OCI-LY1 (cell line): Measurements from ENCODE around the gene FPR2.

Experiments
- H2AFZ ChIP-seq: fragments of 200-600 bp; sonication (generic), shearing (Covaris generic); 2 replicates; pipeline ENCODE4 v1.6.0; 2014; ENCODE audit warnings: antibody characterized with exemption, mild to moderate bottlenecking, low read length
- H3F3A ChIP-seq: fragments of 200-600 bp; sonication (generic), shearing (Covaris generic); 2 replicates; pipeline ENCODE4 v1.6.0; 2014; ENCODE audit warnings: mild to moderate bottlenecking, antibody characterized with exemption, low read length, moderate library complexity; ENCODE audit not compliant: insufficient read depth
- H3K27ac ChIP-seq: fragments of 200-600 bp; sonication (generic); 2 replicates; pipeline ENCODE4 v1.5.1; 2014; ENCODE audit warnings: low read length, mixed run types, mild to moderate bottlenecking, low read depth; ENCODE audit not compliant: poor library complexity, severe bottlenecking
- H3K27me3 ChIP-seq: fragments of 200-600 bp; sonication (generic); 2 replicates; pipeline ENCODE4 v1.6.0; 2014; ENCODE audit warnings: antibody characterized with exemption, mild to moderate bottlenecking, low read length, moderate library complexity; ENCODE audit not compliant: insufficient read depth
- H3K36me3 ChIP-seq: fragments of 200-600 bp; sonication (generic); 2 replicates; pipeline ENCODE4 v1.6.1; 2014; ENCODE audit warnings: mild to moderate bottlenecking, antibody characterized with exemption, low read length, moderate library complexity, mixed read lengths; ENCODE audit not compliant: insufficient read depth
- H3K4me1 ChIP-seq: fragments of 200-600 bp; sonication (generic); 2 replicates; pipeline ENCODE4 v1.5.1; 2014; ENCODE audit warnings: mild to moderate bottlenecking, low read length, moderate library complexity; ENCODE audit not compliant: insufficient read depth, severe bottlenecking
- H3K4me2 ChIP-seq: fragments of 200-600 bp; sonication (generic), shearing (Covaris generic); 2 replicates; pipeline ENCODE4 v1.6.1; 2014; ENCODE audit warnings: low read length
- H3K4me3 ChIP-seq: fragments of 200-600 bp; sonication (generic); 2 replicates; pipeline ENCODE4 v1.5.1; 2014; ENCODE audit warnings: low read length, low read depth, mild to moderate bottlenecking, mixed read lengths; ENCODE audit not compliant: poor library complexity, severe bottlenecking
- H3K79me2 ChIP-seq: fragments of 200-600 bp; shearing (Covaris generic); 2 replicates; pipeline ENCODE4 v1.6.1; 2016; ENCODE audit warnings: mixed run types, low read length, mixed read lengths; ENCODE audit not compliant: insufficient read depth
- H3K9ac ChIP-seq: fragments of 200-600 bp; sonication (generic), shearing (Covaris generic); 2 replicates; pipeline ENCODE4 v1.6.1; 2014; ENCODE audit warnings: mild to moderate bottlenecking, low read length, mixed read lengths
- H3K9me2 ChIP-seq: fragments of 200-600 bp; sonication (generic), shearing (Covaris generic); 2 replicates; pipeline ENCODE4 v1.6.1; 2014; ENCODE audit warnings: low read depth, mild to moderate bottlenecking, low read length, mixed read lengths
- H3K9me3 ChIP-seq: fragments of 200-600 bp; shearing (Covaris generic); 2 replicates; pipeline ENCODE4 v1.6.1; 2014; ENCODE audit warnings: low read length, mixed read lengths
- H4K20me1 ChIP-seq: fragments of 200-600 bp; sonication (generic), shearing (Covaris generic); 2 replicates; pipeline ENCODE4 v1.6.0; 2016; ENCODE audit warnings: mild to moderate bottlenecking, low read length; ENCODE audit not compliant: insufficient read depth
- CTCF ChIP-seq: fragments of 200-600 bp; sonication (generic), shearing (Covaris generic); IDR thresholded peaks from 2 replicates; pipeline ENCODE4 v1.5.1; 2017; ENCODE audit warnings: mild to moderate bottlenecking, antibody characterized with exemption, low read length, moderate library complexity, mixed read lengths
- EZH2 ChIP-seq: fragments of 200-600 bp; sonication (generic), shearing (Covaris generic); IDR thresholded peaks from 2 replicates; pipeline ENCODE4 v1.8.0; 2017; ENCODE audit warnings: borderline replicate concordance, mixed run types, mild to moderate bottlenecking, antibody characterized with exemption, low read length, moderate library complexity, mixed read lengths

Gene FPR2

GRCh38 chr19:51722492-51722891, 38.5 kb upstream of the FPR2 start:
- H3K36me3 ChIP-seq = no peaks in the 10 kb centered on the region
- H3K79me2 ChIP-seq = no peaks in the 10 kb centered on the region
- no peak overlapping the region for H3K4me3 ChIP-seq
- no peaks in the 10 kb centered on the region for H3K4me1 ChIP-seq
- no peak overlapping the region for H3K4me2 ChIP-seq
- H3K9me2 ChIP-seq = no peaks in the 10 kb centered on the region
- no peaks in the 10 kb centered on the region for H4K20me1 ChIP-seq
- H3K27ac ChIP-seq = no peak overlapping the region
- H2AFZ ChIP-seq = no peak overlapping the region
- H3K9ac ChIP-seq = no peak overlapping the region
- H3K9me3 ChIP-seq = no peaks in the 10 kb centered on the region
- no peaks in the 10 kb centered on the region for H3F3A ChIP-seq
- TF ChIP-seq CTCF (no peak), EZH2 (no peak)
- no peaks in the 10 kb centered on the region for H3K27me3 ChIP-seq

- H2AFZ ChIP-seq = no peak overlapping the region
- H3K4me2 ChIP-seq = no peak overlapping the region
- no peaks in the 10 kb centered on the region for H3K9me2 ChIP-seq
- H3K9ac ChIP-seq = no peak overlapping the region
- H3K27ac ChIP-seq = no peak overlapping the region
- no peaks in the 10 kb centered on the region for H3K36me3 ChIP-seq
- H4K20me1 ChIP-seq = no peaks in the 10 kb centered on the region
- no peak overlapping the region for H3K4me3 ChIP-seq
- no peaks in the 10 kb centered on the region for H3K79me2 ChIP-seq
- H3K9me3 ChIP-seq = no peaks in the 10 kb centered on the region
- no peaks in the 10 kb centered on the region for H3K4me1 ChIP-seq
- H3K27me3 ChIP-seq = no peaks in the 10 kb centered on the region
- H3F3A ChIP-seq = no peaks in the 10 kb centered on the region
- TF ChIP-seq CTCF (no peak), EZH2 (no peak)
Measured at GRCh38 chr19:51724543-51724942, 36.4 kb upstream of the FPR2 start.

- Histone ChIP-seq H2AFZ (no peak overlapping the region), H3K9me2 (no peaks in the 10 kb centered on the region), H3K9ac (no peak overlapping the region), H3K36me3 (no peaks in the 10 kb centered on the region), H3K4me1 (no peaks in the 10 kb centered on the region), H3K4me3 (no peak overlapping the region), H3K27ac (no peak overlapping the region), H3K4me2 (no peak overlapping the region), H3K9me3 (no peaks in the 10 kb centered on the region), H3K79me2 (no peaks in the 10 kb centered on the region), H3K27me3 (no peaks in the 10 kb centered on the region), H4K20me1 (no peaks in the 10 kb centered on the region), H3F3A (no peaks in the 10 kb centered on the region)
- no peak for TF ChIP-seq CTCF
Measured at GRCh38 chr19:51726049-51726448, 34.9 kb upstream of the FPR2 start.
